Thyroid gland (tissue), 4 donors: ENCODE measurements around the gene TAS1R2. TPM values are rescaled to one million over a fixed set of nuclear protein-coding genes. Genes with fewer than 3 reads are reported as not detected.

Source experiments
- DNase-seq, 2 donors: peaks; one replicate each; pipeline ENCODE4 v3.0.0-alpha.2; 2019
- H3K27ac ChIP-seq, 3 donors: fragments of 200-600 bp; sonication (generic); 1 replicate in 2 of 3; 2 replicates in 1 of 3; pipeline ENCODE4 v1.5.1; 2016 to 2019; ENCODE audit warnings: mild to moderate bottlenecking in 1 of 3, moderate library complexity in 1 of 3
- H3K27me3 ChIP-seq: fragments of 200-600 bp; sonication (generic); one replicate; pipeline ENCODE4 v1.5.1; 2019
- H3K36me3 ChIP-seq, 2 donors: fragments of 200-600 bp; sonication (generic); one replicate each; pipeline ENCODE4 v1.5.1; 2016 to 2019
- H3K4me1 ChIP-seq, 2 donors: fragments of 200-600 bp; sonication (generic); one replicate each; pipeline ENCODE4 v1.5.1; 2017 to 2019
- H3K4me3 ChIP-seq, 3 donors: fragments of 200-600 bp; sonication (generic); replicated peaks in 1 of 3; 1 replicate in 2 of 3; 2 replicates in 1 of 3; pipeline ENCODE4 v1.5.1; 2016; ENCODE audit warnings: mild to moderate bottlenecking in 1 of 3
- H3K9me3 ChIP-seq: fragments of 200-600 bp; sonication (generic); one replicate; pipeline ENCODE4 v1.5.1; 2017
- POLR2A ChIP-seq, 2 donors: fragments of 450-650 bp; IDR thresholded peaks; one replicate each; pipeline ENCODE4 v1.6.1; 2017; ENCODE audit warnings: antibody characterized with exemption in 2 of 2, mild to moderate bottlenecking in 2 of 2, moderate library complexity in 1 of 2
- WGBS, 2 donors: methylation state at CpG; one replicate each; pipeline ENCODE4 v1.1.5; 2017; 5-methylcytosine and 5-hydroxymethylcytosine counted together
- intact Hi-C: fragments of 100-400 bp; cut with DNase I; formaldehyde crosslinking; loops from one replicate; pipeline ENCODE4 v1.15.1; 2023
- total RNA-seq, 4 donors: library from RNA; depleted of rRNA; stranded (reverse); fragments of >200 nt; gene quantifications; one replicate each; pipeline ENCODE4 v1.2.3, GENCODE V29; 2016
- TF ChIP-seq, protein P1 (sequence below), 6 experiments: fragments of 200-600 bp in 3 of 6; fragments of 450-650 bp in 3 of 6; sonication (generic) in 3 of 6; IDR thresholded peaks; one replicate each; pipeline ENCODE4 v1.5.1; 2016 to 2019; ENCODE audit warnings: antibody characterized with exemption in 6 of 6, mild to moderate bottlenecking in 2 of 6, inconsistent platforms in 1 of 6, moderate library complexity in 1 of 6

Gene TAS1R2
- total RNA-seq, 4 donors from 2014 or later: not detected

- Histone ChIP-seq H3K27ac (no peak overlapping the region), H3K4me3 (no peak overlapping the region), H3K9me3 (no peaks in the 10 kb centered on the region), H3K36me3 (no peaks in the 10 kb centered on the region), H3K4me1 (peaks cover 0 to 3% of the 10 kb centered on the region in 2 donors), H3K27me3 (no peaks in the 10 kb centered on the region)
- 85 to 92% methylated on average over 33 to 34 of the region's 35 CpGs for WGBS, 2 donors
- intact Hi-C loops: no loop called here
- DNase-seq: no peak
- TF ChIP-seq, protein P1, sequence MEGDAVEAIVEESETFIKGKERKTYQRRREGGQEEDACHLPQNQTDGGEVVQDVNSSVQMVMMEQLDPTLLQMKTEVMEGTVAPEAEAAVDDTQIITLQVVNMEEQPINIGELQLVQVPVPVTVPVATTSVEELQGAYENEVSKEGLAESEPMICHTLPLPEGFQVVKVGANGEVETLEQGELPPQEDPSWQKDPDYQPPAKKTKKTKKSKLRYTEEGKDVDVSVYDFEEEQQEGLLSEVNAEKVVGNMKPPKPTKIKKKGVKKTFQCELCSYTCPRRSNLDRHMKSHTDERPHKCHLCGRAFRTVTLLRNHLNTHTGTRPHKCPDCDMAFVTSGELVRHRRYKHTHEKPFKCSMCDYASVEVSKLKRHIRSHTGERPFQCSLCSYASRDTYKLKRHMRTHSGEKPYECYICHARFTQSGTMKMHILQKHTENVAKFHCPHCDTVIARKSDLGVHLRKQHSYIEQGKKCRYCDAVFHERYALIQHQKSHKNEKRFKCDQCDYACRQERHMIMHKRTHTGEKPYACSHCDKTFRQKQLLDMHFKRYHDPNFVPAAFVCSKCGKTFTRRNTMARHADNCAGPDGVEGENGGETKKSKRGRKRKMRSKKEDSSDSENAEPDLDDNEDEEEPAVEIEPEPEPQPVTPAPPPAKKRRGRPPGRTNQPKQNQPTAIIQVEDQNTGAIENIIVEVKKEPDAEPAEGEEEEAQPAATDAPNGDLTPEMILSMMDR (IDR thresholded peaks at IDR 0.05): no peak
- TF ChIP-seq POLR2A (IDR thresholded peaks at IDR 0.05): no peak
These were observed 17.8 kb upstream of the TAS1R2 start for GRCh38 chr1:18877282-18877681.

GRCh38 chr1:18876210-18876609 is 16.8 kb upstream of the TAS1R2 start:
- H3K4me1 ChIP-seq: peaks cover 0 to 3% of the 10 kb centered on the region in 2 donors
- 87 to 100% methylated on average over 3 to 7 of the region's 10 CpGs for WGBS, 2 donors
- H3K36me3 ChIP-seq: no peaks in the 10 kb centered on the region
- no peaks in the 10 kb centered on the region for H3K27me3 ChIP-seq
- no peak for DNase-seq
- intact Hi-C loops: no loop called here
- no peak overlapping the region for H3K4me3 ChIP-seq
- TF ChIP-seq POLR2A (IDR thresholded peaks at IDR 0.05): no peak
- TF ChIP-seq, protein P1 (IDR thresholded peaks at IDR 0.05): no peak
- H3K27ac ChIP-seq: no peak overlapping the region
- H3K9me3 ChIP-seq: no peaks in the 10 kb centered on the region

- H3K9me3 ChIP-seq: no peaks in the 10 kb centered on the region
- H3K4me3 ChIP-seq: no peak overlapping the region
- no peak for DNase-seq
- H3K4me1 ChIP-seq: peaks cover 0 to 3% of the 10 kb centered on the region in 2 donors
- H3K27me3 ChIP-seq: no peaks in the 10 kb centered on the region
- H3K27ac ChIP-seq: no peak overlapping the region
- H3K36me3 ChIP-seq: no peaks in the 10 kb centered on the region
- TF ChIP-seq, protein P1 (IDR thresholded peaks at IDR 0.05): no peak
- no peak for TF ChIP-seq POLR2A (IDR thresholded peaks at IDR 0.05)
- intact Hi-C loops: no loop called here
- 93 to 100% methylated on average over 1 to 3 of the region's 3 CpGs for WGBS, 2 donors
These were observed 16.3 kb upstream of the TAS1R2 start for GRCh38 chr1:18875796-18876128.

- H3K4me1 ChIP-seq: peaks cover 0 to 3% of the 10 kb centered on the region in 2 donors
- no peaks in the 10 kb centered on the region for H3K9me3 ChIP-seq
- H3K36me3 ChIP-seq: no peaks in the 10 kb centered on the region
- H3K4me3 ChIP-seq: no peak overlapping the region
- intact Hi-C loops: no loop called here
- DNase-seq: peak; percentile 82 to 83
- no peaks in the 10 kb centered on the region for H3K27me3 ChIP-seq
- 59 to 80% methylated on average over 2 to 14 of the region's 20 CpGs for WGBS, 2 donors
- TF ChIP-seq POLR2A (IDR thresholded peaks at IDR 0.05): no peak
- TF ChIP-seq, protein P1 (IDR thresholded peaks at IDR 0.05): peak; percentile 50 to 86 (median 68)
- H3K27ac ChIP-seq: no peak overlapping the region
These were observed 15.8 kb upstream of the TAS1R2 start for GRCh38 chr1:18875107-18875795.

- Histone ChIP-seq H3K36me3 (no peaks in the 10 kb centered on the region), H3K27ac (no peak overlapping the region), H3K4me1 (no peaks in the 10 kb centered on the region), H3K9me3 (no peaks in the 10 kb centered on the region), H3K27me3 (no peaks in the 10 kb centered on the region), H3K4me3 (no peak overlapping the region)
- no peak for DNase-seq
- intact Hi-C loops: no loop called here
- 70 to 77% methylated on average over 8 of the region's 8 CpGs for WGBS, 2 donors
- TF ChIP-seq, protein P1 (IDR thresholded peaks at IDR 0.05): no peak
- no peak for TF ChIP-seq POLR2A (IDR thresholded peaks at IDR 0.05)
These were observed 15.1 kb upstream of the TAS1R2 start for GRCh38 chr1:18874600-18874999.
